IMR-90 (cell line): ENCODE results near the gene NOXA1. TPM values are rescaled to one million over a fixed set of nuclear protein-coding genes. Genes with fewer than 3 reads are reported as not detected.
A peak's percentile ranks its signal among the peaks of the same experiment; 100 is the strongest.

Experiments used
- ATAC-seq: fragments of 200-7000 bp; cut with Tn5 transposase; 2 replicates; pipeline ENCODE4 v1.9.1; 2020; ENCODE audit warnings: low read depth, mild to moderate bottlenecking, moderate library complexity
- BruUV-seq: library from RNA; stranded (reverse); fragments of 400-500 nt; replicated peaks from 2 replicates; lab custom pipeline; 2021; lab: Mats Ljungman, UMichigan
- CTCF ChIA-PET: fragments of 300-600 bp; formaldehyde crosslinking; extraction: SDS; loops from one replicate; lab custom pipeline; 2021; ENCODE audit warnings: antibody characterized with exemption; lab: Yijun Ruan, JAX
- POLR2A ChIA-PET: fragments of 300-600 bp; sonication (Branson Sonifier 250); formaldehyde crosslinking; loops from one replicate; lab custom pipeline; 2022; ENCODE audit warnings: antibody characterized with exemption; ENCODE audit not compliant: unreplicated experiment; lab: Charles Lee
- DNase-seq: peaks from one replicate; pipeline ENCODE4 v3.0.0; 2013
- H2AFZ ChIP-seq: replicated peaks from 2 replicates; pipeline ENCODE3; 2013; ENCODE audit warnings: low read length, mild to moderate bottlenecking; ENCODE audit not compliant: poor library complexity
- H2AK5ac ChIP-seq: 2 replicates; pipeline ENCODE4 v1.6.1; 2013; ENCODE audit warnings: low read depth, low read length, inconsistent platforms
- H2AK9ac ChIP-seq: replicated peaks from 2 replicates; pipeline ENCODE3; 2013; ENCODE audit warnings: mild to moderate bottlenecking, low read depth, low read length, moderate library complexity; ENCODE audit not compliant: poor library complexity
- H2BK120ac ChIP-seq: 2 replicates; pipeline ENCODE4 v1.6.1; 2013; ENCODE audit warnings: low read depth, low read length, inconsistent platforms
- H2BK15ac ChIP-seq: 3 replicates; pipeline ENCODE4 v1.6.1; 2013; ENCODE audit warnings: low read depth, low read length, inconsistent platforms
- H2BK20ac ChIP-seq: 2 replicates; pipeline ENCODE4 v1.6.1; 2013; ENCODE audit warnings: low read depth, mild to moderate bottlenecking, inconsistent platforms, low read length, moderate library complexity
- H2BK5ac ChIP-seq: 2 replicates; pipeline ENCODE4 v1.6.1; 2013; ENCODE audit warnings: mild to moderate bottlenecking, low read depth, low read length, inconsistent platforms; ENCODE audit not compliant: poor library complexity, severe bottlenecking
- H3K14ac ChIP-seq: replicated peaks from 2 replicates; pipeline ENCODE4 v1.6.1; 2013; ENCODE audit warnings: low read depth, low read length, inconsistent platforms
- H3K18ac ChIP-seq: 2 replicates; pipeline ENCODE4 v1.6.1; 2013; ENCODE audit warnings: low read depth, low read length, control low read depth
- H3K23ac ChIP-seq: 2 replicates; pipeline ENCODE4 v1.6.1; 2013; ENCODE audit warnings: low read depth, low read length, inconsistent platforms
- H3K27ac ChIP-seq: 2 replicates; pipeline ENCODE4 v1.5.1; 2013; ENCODE audit warnings: mild to moderate bottlenecking, control low read depth, low read length; ENCODE audit not compliant: insufficient read depth
- H3K27me3 ChIP-seq: 2 replicates; pipeline ENCODE4 v1.6.1; 2013; ENCODE audit warnings: low read length; ENCODE audit not compliant: control insufficient read depth, insufficient read depth
- H3K36me3 ChIP-seq: 2 replicates; pipeline ENCODE4 v1.6.1; 2013; ENCODE audit warnings: low read length, mixed read lengths; ENCODE audit not compliant: control insufficient read depth, insufficient read depth
- H3K4ac ChIP-seq: 2 replicates; pipeline ENCODE4 v1.6.1; 2013; ENCODE audit warnings: low read depth, low read length, inconsistent platforms
- H3K4me1 ChIP-seq: 2 replicates; pipeline ENCODE4 v1.6.1; 2013; ENCODE audit warnings: low read length, mixed read lengths; ENCODE audit not compliant: control insufficient read depth, insufficient read depth
- H3K4me2 ChIP-seq: 2 replicates; pipeline ENCODE4 v1.6.1; 2013; ENCODE audit warnings: low read depth, mild to moderate bottlenecking, control low read depth, low read length, moderate library complexity
- H3K4me3 ChIP-seq: 2 replicates; pipeline ENCODE4 v1.5.1; 2013; ENCODE audit warnings: low read depth, mild to moderate bottlenecking, control low read depth, low read length, moderate library complexity; ENCODE audit not compliant: insufficient read depth
- H3K56ac ChIP-seq: 2 replicates; pipeline ENCODE4 v1.6.1; 2013; ENCODE audit warnings: low read length, inconsistent platforms; ENCODE audit not compliant: insufficient read depth; ENCODE audit errors: extremely low read depth
- H3K79me1 ChIP-seq, 2 experiments: 2 replicates each; pipeline ENCODE4 v1.6.1; 2013; ENCODE audit warnings: low read length in 2 of 2, inconsistent platforms in 1 of 2, low read depth in 1 of 2
- H3K9ac ChIP-seq: 2 replicates; pipeline ENCODE4 v1.6.1; 2013; ENCODE audit warnings: low read depth, low read length, control low read depth
- H3K9me1 ChIP-seq: 2 replicates; pipeline ENCODE4 v1.6.1; 2013; ENCODE audit warnings: low read length, inconsistent platforms; ENCODE audit not compliant: insufficient read depth
- H3K9me3 ChIP-seq: 2 replicates; pipeline ENCODE4 v1.6.1; 2013; ENCODE audit warnings: low read length; ENCODE audit not compliant: control insufficient read depth, insufficient read depth
- H4K20me1 ChIP-seq: 2 replicates; pipeline ENCODE4 v1.6.1; 2013; ENCODE audit warnings: low read length, inconsistent platforms; ENCODE audit not compliant: insufficient read depth
- H4K5ac ChIP-seq: 2 replicates; pipeline ENCODE4 v1.6.1; 2013; ENCODE audit warnings: mild to moderate bottlenecking, low read depth, low read length, control low read depth
- H4K8ac ChIP-seq, 2 experiments: 2 replicates each; pipeline ENCODE4 v1.6.1; 2013; ENCODE audit warnings: low read depth in 2 of 2, low read length in 2 of 2, control low read depth in 1 of 2, inconsistent platforms in 1 of 2
- H4K91ac ChIP-seq: 2 replicates; pipeline ENCODE4 v1.6.1; 2013; ENCODE audit warnings: low read depth, low read length, inconsistent platforms; ENCODE audit not compliant: insufficient read depth
- BHLHE40 ChIP-seq: fragments of 150-350 bp; IDR thresholded peaks from 2 replicates; pipeline ENCODE4 v1.6.1; 2016; ENCODE audit warnings: mild to moderate bottlenecking, low read depth, low read length
- CEBPB ChIP-seq: IDR thresholded peaks from 2 replicates; pipeline ENCODE4 v1.6.1; 2012; ENCODE audit warnings: low read depth, low read length, improper control_type of control experiment
- RAD21 ChIP-seq: IDR thresholded peaks from 2 replicates; pipeline ENCODE4 v1.6.1; 2012; ENCODE audit warnings: low read length, improper control_type of control experiment
- WGBS, 2 experiments: methylation state at CpG; one replicate each; pipeline versions ENCODE4 v1.1.5 to v1.1.7; 2013; ENCODE audit warnings: missing lambda C conversion rate in 2 of 2; ENCODE audit not compliant: insufficient read length in 1 of 2; ENCODE audit errors: extremely low coverage in 2 of 2; 5-methylcytosine and 5-hydroxymethylcytosine counted together
- dilution Hi-C: fragments of 300-500 bp; cut with HindIII; formaldehyde crosslinking; loops from one replicate; pipeline ENCODE4 v1.14.3; 2018; ENCODE audit warnings: low sequenced_read_pairs; ENCODE audit not compliant: unreplicated experiment
- in situ Hi-C: fragments of 300-500 bp; cut with MboI; formaldehyde crosslinking; loops from 3 replicates; pipeline ENCODE4 v1.14.3; 2019; ENCODE audit warnings: low sequenced_read_pairs, inconsistent platforms, mixed read lengths
- intact Hi-C: fragments of 100-400 bp; cut with micrococcal nuclease; formaldehyde crosslinking; loops from 2 replicates; pipeline ENCODE4 v1.10.0; 2022
- polyA plus RNA-seq, 3 experiments: library from polyadenylated mRNA; depleted of rRNA; stranded (reverse); fragments of >200 nt; gene quantifications; 2 replicates each; pipeline ENCODE4 v1.2.3, GENCODE V29; 2012; ENCODE audit warnings: low replicate concordance in 1 of 3
- total RNA-seq: library from RNA; depleted of rRNA; stranded (reverse); fragments of >200 nt; gene quantifications from 2 replicates; pipeline ENCODE4 v1.2.3, GENCODE V29; 2012

Gene NOXA1
- total and polyA plus RNA-seq, 2 of the 4 experiments (the other 2 are of a cell fraction): 0.17 TPM; not detected in 1

DNA sequence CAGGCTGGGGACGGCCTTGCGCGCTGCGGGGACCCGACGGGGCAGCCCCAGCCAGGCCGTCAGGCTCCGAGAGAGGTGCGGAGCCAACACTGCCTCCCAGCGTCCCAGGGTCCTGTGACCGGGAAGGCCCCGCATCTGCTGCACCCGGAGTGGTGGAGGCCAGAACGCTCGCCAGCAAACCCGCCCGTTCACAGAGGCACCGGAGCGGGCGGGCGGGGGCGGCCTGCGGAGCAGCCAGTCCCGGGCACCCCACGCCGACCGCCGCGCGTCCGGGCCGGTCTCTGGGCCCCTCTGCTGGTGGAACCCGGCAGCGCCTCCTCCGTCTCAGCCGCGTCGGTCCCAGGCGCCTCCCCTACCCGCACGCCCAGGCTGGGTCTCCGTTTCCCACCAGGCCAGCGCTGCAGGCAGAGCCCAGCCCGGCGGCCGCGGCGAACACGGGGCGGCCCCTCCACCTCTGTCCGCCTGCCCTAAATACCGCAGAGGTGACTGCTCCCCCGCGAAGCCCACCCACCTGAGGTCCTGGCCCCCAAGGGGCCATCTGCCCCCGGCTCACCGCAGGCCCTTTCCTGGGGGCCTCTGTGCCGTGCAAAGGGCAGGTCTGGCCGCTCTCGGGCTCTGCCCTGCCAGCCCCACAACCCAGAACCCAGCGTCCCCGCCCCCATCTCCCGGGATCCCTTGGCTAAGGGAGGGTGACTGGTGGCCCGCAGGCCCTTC, 16.2 kb upstream of the NOXA1 start (continued):
- no peak for TF ChIP-seq BHLHE40

DNA sequence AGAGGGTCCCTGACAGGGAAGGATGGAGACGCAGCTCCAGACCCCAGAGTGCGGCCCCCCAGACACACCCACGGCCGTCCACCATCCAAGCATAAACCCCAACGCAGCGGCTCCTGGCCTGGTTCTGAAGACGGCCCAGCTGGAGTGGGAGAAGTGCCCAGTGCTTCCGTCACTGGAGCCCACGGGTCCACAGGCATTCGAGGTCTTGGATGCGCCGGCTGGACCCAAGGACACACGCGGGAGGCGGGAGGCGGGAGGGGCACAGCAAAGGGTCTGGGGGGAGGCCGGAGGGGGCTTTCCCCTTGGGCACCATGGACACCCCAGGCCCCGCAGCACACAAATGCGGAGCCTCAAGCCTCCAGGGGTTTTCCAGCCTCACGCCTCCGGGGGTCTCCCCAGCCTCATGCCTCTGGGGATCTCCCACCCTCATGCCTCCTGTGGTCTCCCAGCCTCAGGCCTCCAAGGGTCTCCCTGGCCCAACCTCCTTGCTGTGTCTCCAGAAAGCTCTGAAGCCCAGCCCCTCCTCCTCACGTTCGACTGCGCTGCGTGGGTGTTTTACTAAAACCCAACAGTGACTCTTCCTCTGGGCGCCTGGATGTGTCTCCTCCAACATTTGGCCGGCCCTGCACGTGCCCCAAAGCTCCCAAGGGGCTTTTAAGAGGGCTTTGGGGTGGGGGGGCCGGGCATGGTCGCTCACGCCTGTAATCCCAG, 15.4 kb upstream of the NOXA1 start:
- H2BK120ac ChIP-seq: no peak overlapping the region
- no peaks in the 10 kb centered on the region for H3K27me3 ChIP-seq
- dilution Hi-C loops (no loop called here), intact Hi-C loops (loop anchor here (2.0 kb wide), 1 partner anchor 107 kb away; no protein-coding TSS in a partner anchor), in situ Hi-C loops (no loop called here)
- CTCF ChIA-PET: no interaction called here
- no peak for TF ChIP-seq CEBPB
- TF ChIP-seq BHLHE40: peak; percentile 32
- no peak for TF ChIP-seq RAD21
- no peak overlapping the region for H2AFZ ChIP-seq
- H3K36me3 ChIP-seq: no peaks in the 10 kb centered on the region
- DNase-seq (no peak), ATAC-seq (no peak)
- peaks cover 9 to 22% of the 10 kb centered on the region in 2 experiments for H3K79me1 ChIP-seq
- H3K4me3 ChIP-seq: no peak overlapping the region
- no peak overlapping the region for H2BK20ac ChIP-seq
- no peak overlapping the region for H3K18ac ChIP-seq
- no peak overlapping the region for H4K8ac ChIP-seq
- H3K56ac ChIP-seq: no peak overlapping the region
- peaks cover 8% of the 10 kb centered on the region for H3K9me1 ChIP-seq
- H3K4me1 ChIP-seq: peaks cover 26% of the 10 kb centered on the region
- no TSS peak for BruUV-seq
- H3K4ac ChIP-seq: no peak overlapping the region; the same call in 1 of the 2 replicates
- no peak overlapping the region for H2BK15ac ChIP-seq
- H4K91ac ChIP-seq: no peak overlapping the region
- H3K9ac ChIP-seq: no peak overlapping the region
- H2AK9ac ChIP-seq: peak overlapping the region; percentile 7
- H4K20me1 ChIP-seq: no peaks in the 10 kb centered on the region
- H3K4me2 ChIP-seq: no peak overlapping the region
- 55% methylated on average over 4 of the region's 31 CpGs; no CpG with 5 or more reads in 1 of the 2 experiments for WGBS, 2 experiments
- POLR2A ChIA-PET: interaction anchor here (0.7 kb wide), 1 partner anchor 32 kb away, joined by 4 read pairs; no protein-coding TSS in a partner anchor
- no peak overlapping the region for H2BK5ac ChIP-seq
- no peak overlapping the region for H3K27ac ChIP-seq
- no peak overlapping the region for H2AK5ac ChIP-seq
- H3K9me3 ChIP-seq: no peaks in the 10 kb centered on the region
- H4K5ac ChIP-seq: no peak overlapping the region
- H3K23ac ChIP-seq: no peak overlapping the region
- no peak overlapping the region for H3K14ac ChIP-seq
